ENCODE data around the gene ZNF714.
A peak's percentile ranks its signal among the peaks of the same experiment; 100 is the strongest.

The ZNF714 gene

DNA sequence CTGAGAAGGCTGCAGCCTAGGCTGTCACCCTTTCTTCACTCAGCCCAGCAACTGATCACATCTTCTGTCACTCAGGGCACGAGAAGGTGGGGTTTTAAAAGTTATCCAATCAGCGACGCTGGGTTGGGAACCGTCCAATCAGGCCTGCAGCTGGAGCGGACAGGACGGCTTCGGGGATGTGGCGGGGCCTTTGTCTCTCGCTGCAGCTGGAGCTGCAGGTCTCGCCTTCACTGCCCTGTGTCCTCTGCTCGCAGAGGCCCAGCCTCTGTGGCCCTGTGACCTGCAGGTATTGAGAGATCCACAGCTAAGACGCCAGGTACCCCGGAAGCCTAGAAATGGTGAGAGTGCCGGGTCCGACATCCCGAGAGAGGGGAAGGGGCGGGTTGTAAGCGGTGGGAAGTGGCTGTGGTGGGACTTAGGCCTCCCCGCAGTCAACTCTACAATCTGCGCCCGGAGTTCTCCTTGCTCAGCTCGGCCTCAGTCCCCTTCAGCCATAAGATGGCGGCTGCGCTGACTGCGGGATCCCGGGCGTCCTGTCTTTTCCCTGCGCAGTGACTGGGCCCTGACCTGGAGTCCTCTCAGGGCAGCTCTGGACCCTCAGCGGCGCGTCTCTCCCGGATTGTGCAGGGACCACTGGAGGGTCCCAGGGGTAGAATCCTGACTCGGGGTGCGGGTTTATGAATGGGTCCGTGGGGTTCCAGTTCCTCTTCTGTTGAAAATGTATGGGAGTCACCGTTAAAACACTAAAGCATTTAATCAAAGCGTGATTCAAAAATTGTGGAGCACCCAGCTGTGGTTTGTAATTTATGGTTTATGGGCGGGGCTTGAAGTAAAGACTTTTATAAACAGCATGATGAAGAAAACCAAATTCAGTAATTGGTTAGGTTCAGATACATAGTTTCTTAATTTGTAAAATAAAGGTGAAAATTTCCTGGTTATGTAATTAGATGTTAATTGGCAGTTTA is at the start of gene ZNF714:
TSS of gene ZNF714 (plus strand) at position 193 of the 965 bp plus-strand sequence. CDS start 16,066 bp downstream, outside the sequence.
- DNase-seq, result peak; percentile 95

DNA sequence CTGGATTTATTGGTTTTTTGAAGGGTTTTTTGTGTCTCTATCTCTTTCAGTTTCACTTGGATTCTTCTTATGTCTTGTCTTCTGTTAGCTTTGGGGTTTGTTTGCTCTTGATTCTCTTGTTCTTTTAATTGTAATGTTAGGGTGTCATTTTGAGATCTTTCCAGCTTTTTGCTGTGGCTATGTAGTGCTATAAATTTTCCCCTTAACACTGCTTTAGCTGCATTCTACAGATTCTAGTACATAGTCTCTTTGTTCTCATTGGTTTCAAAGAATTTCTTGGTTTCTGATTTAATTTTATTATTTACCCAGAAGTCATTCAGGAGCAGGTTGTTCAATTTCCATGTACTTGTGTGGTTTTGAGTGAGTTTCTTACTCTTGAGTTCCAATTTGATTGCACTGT is 37.0 kb upstream of the ZNF714 start:
- no peak for DNase-seq

DNA sequence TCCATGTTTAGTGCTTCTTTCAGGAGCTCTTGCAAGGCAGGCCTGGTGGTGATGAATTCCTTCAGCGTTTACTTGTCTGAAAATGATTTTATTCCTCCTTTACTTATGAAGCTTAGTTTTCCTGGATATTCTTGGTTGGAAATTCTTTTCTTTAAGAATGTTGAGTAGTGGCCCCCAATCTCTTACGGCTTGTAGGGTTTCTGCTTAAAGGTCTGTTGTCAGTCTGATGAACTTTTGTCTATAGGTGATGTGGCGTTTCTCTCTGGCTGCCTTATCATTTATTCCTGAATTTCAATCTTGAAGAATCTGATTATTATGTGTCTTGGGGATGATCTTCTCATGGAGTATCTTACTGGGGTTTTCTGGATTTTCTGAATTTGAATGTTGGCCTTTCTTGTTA is 35.5 kb upstream of the ZNF714 start:
- DNase-seq, result no peak

DNA sequence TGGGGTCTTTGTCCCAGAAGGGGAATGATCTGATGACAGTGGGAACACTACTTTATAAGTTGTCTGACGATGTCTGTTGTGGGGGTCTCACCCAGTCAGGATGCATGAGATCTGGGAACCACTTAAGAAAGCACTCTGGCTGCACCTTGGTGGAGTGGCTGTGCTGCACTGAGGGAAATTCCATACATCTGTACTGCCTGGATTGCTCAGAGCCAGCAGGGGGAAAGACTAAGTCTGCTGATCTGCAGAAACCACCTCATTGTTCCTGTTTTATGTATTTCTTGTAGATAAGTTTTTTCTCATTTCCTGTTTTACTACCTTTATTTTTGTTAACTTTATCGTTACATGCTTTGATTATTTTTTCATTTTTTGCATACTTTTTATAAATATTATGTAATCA is 34.3 kb upstream of the ZNF714 start:
- DNase-seq, result no peak

DNA sequence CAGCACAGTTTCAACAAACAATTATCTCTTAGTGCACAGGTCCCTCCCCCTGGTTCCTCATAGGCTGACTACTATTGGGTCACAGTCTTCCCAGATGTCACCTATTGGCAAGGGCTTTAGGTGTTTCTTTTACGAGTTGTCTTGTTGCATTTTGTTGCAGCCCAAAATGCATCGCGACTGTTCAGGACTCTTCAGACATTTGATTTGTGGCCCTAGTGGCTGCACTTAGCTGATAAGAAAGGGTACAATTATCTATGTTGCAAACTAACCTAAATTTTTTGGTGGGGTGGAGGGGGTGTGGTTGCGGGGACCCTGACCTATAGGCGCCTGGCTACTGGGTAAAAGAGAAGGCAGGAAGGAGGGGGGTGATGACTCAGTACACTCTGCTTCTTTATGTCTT is 29.1 kb upstream of the ZNF714 start:
- no peak for DNase-seq

DNA sequence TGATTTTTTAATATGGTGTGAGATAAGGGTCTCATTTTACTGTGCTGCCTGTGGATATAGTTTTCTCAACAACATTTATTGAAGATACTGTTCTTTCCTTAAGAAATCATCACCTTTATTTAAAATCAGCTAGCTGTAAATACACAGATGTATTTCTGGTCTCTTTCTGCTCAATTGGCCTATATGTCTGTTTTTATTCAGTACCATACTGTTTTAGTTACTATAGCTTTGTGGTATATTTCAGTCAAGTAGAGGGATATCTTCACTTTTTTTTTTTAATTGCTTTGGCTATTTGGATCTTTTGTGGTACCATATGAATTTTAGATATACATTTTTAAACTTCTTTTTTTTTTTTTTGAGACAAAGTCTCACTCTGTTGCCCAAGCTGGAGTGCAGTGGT is 16.7 kb upstream of the ZNF714 start:
- no peak for DNase-seq

DNA sequence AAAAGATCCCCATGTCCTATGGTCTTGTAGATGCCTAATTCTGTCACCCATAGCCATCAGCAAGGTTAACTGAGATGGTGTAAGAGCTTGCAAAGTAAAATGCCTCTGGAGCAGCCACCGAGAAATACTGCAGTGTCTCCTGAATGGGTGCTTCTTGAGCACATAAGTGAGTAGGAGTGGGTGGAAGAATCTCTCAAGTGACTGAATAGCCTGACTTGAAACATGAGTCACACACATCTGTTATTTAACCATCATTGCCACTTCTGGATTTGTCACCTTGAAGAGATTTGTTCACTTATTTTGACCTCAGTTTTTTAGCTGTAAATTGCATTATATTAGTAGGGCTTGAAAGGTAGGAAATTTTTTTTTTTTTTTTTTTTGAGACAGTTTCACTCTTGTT is 2.3 kb downstream of the ZNF714 start:
- peak; percentile 26 for DNase-seq

DNA sequence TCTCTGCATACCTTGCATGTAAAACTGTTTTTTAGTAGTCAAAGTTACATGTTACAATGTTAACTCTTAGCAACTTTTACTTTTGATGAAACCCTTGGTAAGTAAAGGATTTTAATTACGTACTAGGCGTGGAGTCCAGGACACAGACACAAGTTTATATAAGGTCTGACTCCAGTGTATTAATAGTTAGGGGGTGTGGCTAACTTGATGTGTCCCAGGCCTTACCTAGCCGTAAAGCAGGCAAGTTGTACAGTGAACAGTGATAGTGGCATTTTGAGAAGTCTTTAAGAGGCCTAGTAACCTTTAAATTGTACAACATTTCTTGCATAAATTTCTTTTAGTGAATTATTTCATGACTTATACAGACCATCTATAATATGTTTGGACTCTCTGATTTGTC is 5.9 kb downstream of the ZNF714 start:
- no peak for DNase-seq

DNA sequence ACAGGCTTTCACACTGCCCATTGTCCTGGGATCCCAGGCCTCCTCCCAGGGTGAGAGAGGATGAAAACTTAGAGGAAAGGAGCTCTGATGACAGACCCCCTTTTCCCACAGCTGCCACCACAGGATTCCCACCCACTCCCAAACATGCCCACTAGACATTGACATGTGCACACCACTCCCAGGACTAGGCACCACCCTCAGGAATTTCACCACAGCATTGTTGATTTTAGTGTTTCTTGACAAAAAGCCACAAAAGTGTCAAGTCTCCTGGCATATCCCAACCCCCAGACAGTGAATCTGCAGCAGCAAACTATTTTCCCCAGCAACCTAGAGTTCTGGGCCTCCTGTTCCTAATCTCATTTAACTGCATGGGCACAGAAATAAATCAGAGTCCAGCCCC is 10.1 kb downstream of the ZNF714 start:
- peak; percentile 20 for DNase-seq

DNA sequence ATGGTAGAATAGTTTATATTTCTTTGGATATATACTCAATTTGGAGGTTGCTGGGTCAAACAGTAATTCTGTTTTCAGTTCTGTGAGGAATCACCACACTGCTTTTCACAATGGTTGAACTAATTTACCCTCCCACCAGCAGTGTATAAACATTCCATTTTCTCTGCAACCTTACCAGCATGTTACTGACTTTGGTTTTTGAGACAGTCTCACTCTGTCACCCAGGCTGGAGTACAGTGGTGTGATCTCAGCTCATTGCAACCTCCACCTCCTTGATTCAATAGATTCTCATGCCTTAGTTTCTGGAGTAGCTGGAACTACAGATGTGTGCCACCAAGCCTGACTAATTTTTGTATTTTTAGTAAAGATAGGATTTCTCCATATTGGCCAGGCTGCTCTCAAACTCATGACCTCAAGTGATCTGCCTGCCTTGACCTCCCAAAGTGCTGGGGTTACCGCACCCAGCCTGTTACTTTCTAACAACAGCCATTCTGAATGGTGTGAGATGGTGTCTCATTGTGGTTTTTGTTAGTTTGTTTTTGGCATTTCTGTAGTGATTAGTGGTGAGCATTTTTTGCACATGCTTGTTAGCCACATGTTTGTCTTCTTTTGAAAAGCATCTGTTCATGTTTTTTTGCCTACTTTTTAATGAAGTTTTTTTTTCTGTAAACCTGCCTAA is 12.5 kb downstream of the ZNF714 start:
- no peak for DNase-seq

DNA sequence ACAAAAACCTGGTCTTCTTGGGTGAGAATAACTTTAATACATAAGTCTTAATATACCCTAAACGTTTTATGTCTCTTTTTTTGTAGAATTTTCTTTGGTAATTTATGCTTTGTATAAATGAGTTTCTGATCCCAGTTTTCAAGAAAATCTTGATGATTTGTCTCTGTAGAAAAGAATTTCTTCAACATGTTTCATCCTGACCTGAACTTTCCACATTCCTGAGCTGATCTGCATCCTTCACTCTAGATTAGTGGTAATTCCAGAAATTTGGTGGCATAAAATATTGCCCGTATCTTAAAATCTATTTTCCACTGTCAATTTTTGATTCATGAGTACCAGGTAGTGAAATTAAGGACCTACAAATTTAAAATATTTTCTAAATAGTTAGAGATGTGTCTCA is 16.3 kb downstream of the ZNF714 start:
- DNase-seq, result no peak

DNA sequence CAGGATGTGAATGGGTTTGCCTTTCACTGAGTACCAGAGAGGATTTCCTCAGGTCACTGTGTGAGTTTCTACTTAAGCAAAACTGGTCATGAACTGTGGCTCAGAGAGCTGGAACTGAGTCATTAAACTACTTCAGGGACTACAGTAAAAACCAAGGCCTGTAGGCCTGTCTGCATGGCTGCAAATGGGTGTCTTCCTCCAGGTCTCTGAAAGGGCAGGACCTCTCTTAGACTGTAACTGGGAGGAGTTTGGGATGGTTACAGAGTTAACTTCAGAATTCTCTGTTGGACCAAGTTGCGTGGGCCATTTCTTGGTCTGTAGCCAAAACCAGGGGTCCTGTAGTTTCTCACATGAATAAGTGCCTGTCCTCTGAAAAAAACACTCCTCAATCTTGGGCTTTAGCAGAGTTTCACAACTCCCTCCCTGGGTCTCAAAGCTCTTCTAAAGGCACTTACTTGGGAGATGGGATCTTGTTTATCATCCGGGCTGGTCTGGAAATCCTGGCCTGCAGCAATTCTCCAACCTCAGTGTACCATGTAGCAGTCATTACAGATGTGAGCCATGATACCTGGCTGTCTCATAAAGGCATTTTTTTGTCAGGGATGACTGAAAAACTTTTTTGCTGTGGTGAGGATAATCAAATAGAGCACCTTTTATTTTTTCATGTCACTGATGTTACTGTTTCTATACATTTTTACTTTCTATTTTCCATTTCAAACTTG is 19.7 kb downstream of the ZNF714 start:
- no peak for DNase-seq

DNA sequence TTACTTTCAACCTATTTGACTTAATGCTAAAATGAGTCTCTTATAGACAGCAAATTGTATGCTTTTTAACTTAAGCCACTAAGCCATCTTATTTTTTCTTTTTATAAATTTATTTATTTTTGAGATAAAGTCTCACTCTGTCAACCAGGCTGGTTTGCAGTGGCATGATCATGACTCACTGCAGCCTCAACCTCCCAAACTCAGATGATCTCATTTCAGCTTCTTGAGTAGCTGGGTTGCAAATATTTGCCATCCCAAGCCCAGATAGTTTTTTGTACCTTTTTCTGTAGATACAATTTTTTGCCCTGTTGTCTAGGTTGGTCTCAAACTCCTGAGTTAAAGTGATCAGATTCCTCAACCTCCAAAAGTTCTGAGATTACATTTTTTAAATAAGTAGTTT is 27.1 kb downstream of the ZNF714 start:
- no peak for DNase-seq

DNA sequence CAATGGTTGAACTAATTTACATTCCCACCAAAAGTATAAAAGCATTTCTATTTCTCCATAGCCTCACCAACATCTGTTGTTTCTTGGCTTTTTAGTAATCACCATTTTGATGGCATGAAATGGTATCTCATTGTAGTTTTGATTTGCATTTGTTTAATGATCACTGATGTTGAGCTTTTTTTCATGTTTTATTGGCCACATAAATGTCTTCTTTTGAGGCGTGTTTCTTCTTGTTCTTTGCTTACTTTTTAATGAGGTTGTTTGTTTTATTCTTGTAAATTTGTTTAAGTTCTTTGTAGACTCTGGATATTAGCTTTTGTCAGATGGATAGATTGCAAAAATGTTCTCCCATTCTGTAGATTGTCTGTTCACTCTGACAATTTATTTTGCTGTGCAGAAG is 28.2 kb downstream of the ZNF714 start:
- no peak for DNase-seq

DNA sequence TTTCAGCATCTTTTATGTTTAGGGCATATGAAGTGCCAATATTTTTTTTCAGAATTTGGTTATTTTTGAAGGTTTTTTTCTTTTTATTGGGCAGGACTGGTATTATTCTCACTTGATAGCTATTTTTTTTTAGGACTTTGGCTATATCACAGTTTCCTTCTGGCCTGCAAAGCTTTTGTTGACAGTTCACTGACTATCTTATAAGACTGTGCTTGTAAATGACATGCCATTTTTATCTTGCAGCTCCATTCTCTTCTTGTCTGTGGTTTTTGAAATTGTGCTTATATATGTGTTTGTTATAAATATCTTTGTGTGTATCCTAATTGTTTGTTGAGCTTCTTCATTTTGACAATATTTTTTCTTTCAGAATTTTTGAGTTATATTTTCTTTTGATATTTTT is 33.4 kb downstream of the ZNF714 start:
- DNase-seq, result no peak

DNA sequence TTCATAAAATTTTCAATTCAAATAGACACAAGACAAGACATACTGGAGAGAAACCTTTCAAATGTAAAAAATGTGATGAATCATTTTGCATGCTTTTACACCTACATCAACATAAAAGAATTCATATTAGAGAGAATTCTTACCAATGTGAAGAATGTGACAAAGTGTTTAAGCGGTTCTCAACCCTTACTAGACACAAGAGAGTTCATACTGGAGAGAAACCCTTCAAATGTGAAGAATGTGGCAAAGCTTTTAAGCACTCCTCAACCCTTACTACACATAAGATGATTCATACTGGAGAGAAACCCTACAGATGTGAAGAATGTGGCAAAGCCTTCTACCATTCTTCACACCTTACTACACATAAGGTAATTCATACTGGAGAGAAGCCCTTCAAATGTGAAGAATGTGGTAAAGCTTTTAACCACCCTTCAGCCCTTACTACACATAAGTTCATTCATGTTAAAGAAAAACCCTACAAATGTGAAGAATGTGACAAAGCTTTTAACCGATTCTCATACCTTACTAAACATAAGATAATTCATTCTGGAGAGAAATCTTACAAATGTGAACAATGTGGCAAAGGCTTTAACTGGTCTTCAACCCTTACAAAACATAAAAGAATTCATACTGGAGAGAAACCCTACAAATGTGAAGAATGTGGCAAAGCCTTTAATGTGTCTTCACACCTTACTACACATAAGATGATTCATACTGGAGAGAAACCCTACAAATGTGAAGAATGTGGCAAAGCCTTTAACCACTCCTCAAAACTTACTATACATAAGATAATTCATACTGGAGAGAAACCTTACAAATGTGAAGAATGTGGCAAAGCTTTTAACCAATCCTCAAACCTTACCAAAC is 35.3 kb downstream of the ZNF714 start:
- DNase-seq, result peak; percentile 20

DNA sequence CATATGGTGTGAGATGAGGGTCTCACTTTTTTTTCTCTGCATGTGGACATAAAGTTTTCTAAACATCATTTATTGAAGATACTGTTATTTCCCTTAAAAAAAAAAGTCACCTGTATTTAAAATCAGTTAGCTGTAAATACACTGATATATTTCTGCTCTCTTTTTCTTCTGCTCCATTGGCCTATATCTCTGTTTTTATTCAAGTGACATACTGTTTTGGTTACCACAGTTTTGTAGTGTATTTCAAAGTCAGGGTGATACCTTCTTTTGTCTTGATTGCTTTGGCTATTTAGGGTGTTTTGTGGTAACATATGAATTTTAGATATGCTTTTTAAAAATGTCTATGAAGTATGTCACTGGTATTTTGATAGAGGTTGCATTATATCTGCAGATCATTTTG is 44.1 kb downstream of the ZNF714 start:
- no peak for DNase-seq

DNA sequence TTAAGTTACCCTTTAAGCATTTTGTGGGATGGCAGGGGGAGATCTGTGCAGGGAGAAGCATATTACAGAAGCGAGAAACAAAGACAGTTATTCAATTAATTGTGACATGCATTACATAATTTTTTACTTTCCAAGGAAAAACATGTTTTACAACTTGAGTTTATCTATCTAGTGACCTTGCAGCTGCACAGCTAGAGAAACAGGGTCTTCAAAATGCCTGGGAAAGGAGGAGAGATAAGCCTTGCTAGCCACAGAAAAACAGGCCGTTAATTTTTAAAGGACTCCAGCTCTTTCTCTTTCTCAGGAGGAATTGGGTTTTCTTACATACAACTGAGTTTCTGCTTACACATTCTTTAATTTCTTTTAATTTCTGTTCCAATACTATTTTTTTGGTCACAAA is 45.0 kb downstream of the ZNF714 start:
- DNase-seq, result no peak

DNA sequence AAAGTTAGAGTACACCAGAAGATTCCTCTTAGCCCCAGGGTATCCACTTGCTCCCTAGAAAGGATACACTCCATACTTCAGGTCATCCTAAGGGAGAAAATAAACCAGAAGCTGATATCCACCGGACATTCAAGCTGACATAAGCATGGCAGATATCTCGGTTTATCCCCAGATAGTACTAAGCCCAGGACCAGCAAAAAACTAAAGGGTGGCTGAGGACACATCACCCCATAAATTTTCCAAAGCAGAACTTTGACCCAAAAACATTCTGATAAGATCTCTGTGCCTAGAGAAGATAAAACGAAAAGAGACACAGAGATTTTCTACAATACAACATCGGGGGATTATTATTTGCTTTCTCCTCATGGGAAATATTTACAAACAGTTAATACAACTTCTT is 45.9 kb downstream of the ZNF714 start:
- no peak for DNase-seq

DNA sequence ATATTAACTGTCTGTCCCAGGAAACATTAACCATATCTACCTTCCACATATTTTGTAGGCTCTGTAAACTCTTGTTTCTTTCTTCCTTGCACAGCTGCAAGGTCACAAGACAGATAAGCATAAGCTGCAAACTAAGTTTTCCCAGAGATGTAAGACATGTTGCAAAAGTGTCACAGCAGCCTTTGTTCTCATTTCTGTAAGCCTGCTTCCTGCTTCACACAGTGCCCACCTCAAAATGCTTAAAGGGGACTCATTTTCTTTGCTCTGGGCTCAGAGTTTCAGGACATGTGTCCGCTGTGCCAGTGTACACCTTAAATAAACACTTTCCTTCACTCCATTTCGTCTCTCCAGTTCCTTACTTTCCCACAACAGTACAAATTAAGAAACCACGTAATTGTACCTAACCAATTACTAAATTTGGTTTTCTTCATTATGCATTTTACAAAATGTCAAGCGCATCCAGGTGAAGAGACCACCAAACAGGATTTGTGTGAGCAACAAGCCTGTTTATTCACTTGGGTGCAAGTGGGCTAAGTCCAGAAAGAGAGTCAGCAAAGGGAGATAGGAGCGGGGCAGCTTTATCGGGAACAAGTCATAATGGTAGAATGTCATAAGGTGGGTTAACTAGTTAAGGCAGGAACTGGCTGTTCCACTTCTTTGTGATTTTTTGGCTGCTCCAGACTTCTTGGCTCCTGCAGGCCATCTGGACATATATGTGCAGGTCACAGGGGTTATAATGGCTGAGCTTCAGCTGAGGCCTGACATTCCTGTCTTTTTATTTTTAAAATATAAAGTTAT is 47.1 kb downstream of the ZNF714 start:
- no peak for DNase-seq

DNA sequence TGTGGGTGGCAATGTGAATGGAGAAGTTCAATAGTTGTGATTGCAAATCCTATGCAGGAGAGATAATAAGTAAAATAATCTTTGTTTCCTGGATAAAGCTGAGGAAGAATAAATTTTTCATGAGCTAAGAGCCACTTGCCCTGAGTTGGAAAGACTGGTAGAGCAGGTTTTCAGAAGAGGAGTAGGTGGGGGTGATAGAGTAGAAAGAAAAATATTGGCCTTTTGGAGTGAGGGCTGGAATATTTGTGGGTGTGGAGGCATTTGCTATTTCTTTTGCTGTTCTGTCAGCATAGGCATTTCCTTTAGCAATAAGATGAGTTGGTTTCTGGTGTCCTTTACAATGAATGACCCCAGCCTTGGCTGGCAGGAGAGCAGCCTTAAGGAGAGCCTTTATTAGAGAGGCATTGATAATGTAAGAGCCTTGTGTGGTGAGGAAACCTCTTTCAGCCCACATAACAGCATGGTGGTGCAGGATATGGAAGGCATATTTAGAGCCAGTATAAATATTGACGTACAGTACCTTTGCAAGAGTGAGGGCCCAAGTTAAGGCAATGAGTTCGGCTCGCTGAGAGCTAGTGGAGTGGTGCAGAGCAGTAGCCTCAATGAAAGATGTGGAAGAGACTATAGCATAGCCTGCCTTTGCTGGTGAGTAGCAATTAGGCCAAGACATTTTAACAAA is 48.2 kb downstream of the ZNF714 start:
- DNase-seq, result no peak

Measured in fibroblast of skin of right biceps (primary cell).